Keratinocyte (primary cell): ENCODE data around the gene RNASE13. TPM values are rescaled to one million over a fixed set of nuclear protein-coding genes. Genes with fewer than 3 reads are reported as not detected.

ENCODE experiments used
- DNase-seq: peaks from one replicate; pipeline ENCODE4 v3.0.0-alpha.2; 2011; ENCODE audit warnings: low read depth, missing footprints, low spot score
- FAIRE-seq: peaks from 2 replicates; lab custom pipeline; 2011; peaks lifted over from hg19 to GRCh38; lab: Jason Lieb, UNC
- H2AFZ ChIP-seq: 2 replicates; pipeline ENCODE4 v1.6.0; 2012; ENCODE audit warnings: low read length, control low read depth, inconsistent platforms; ENCODE audit not compliant: control insufficient read depth
- H3K27ac ChIP-seq: 2 replicates; pipeline ENCODE4 v1.5.1; 2011; ENCODE audit warnings: low read length; ENCODE audit not compliant: control insufficient read depth, insufficient read depth
- H3K27me3 ChIP-seq: 3 replicates; pipeline ENCODE4 v1.6.0; 2011; ENCODE audit warnings: low read length; ENCODE audit not compliant: control insufficient read depth, insufficient read depth; ENCODE audit errors: extremely low read depth
- H3K36me3 ChIP-seq, 2 experiments: 2 replicates in 1 of 2; 3 replicates in 1 of 2; pipeline ENCODE4 v1.5.1; 2011; ENCODE audit warnings: low read length in 2 of 2, mild to moderate bottlenecking in 1 of 2; ENCODE audit not compliant: control insufficient read depth in 2 of 2, insufficient read depth in 2 of 2; ENCODE audit errors: extremely low read depth in 1 of 2
- H3K4me1 ChIP-seq: 3 replicates; pipeline ENCODE4 v1.5.1; 2011; ENCODE audit warnings: low read length; ENCODE audit not compliant: control insufficient read depth, insufficient read depth; ENCODE audit errors: extremely low read depth
- H3K4me2 ChIP-seq: 3 replicates; pipeline ENCODE4 v1.6.0; 2011; ENCODE audit warnings: low read depth, low read length; ENCODE audit not compliant: control insufficient read depth, insufficient read depth; ENCODE audit errors: extremely low read depth
- H3K4me3 ChIP-seq, 3 experiments: fragments of 200-600 bp in 1 of 3; sonication (generic) in 1 of 3; 2 replicates in 2 of 3; 3 replicates in 1 of 3; pipeline ENCODE4 v1.5.1; 2011 to 2016; ENCODE audit warnings: low read length in 3 of 3, mild to moderate bottlenecking in 3 of 3, control low read depth in 2 of 3, inconsistent platforms in 1 of 3, low read depth in 1 of 3, mixed read lengths in 1 of 3, mixed run types in 1 of 3, moderate library complexity in 1 of 3; ENCODE audit not compliant: control insufficient read depth in 2 of 3, insufficient read depth in 2 of 3; ENCODE audit errors: extremely low read depth in 1 of 3
- H3K79me2 ChIP-seq: 2 replicates; pipeline ENCODE4 v1.6.0; 2012; ENCODE audit warnings: low read length; ENCODE audit not compliant: control insufficient read depth, insufficient read depth
- H3K9ac ChIP-seq: 3 replicates; pipeline ENCODE4 v1.6.0; 2011; ENCODE audit warnings: low read length; ENCODE audit not compliant: control insufficient read depth, insufficient read depth; ENCODE audit errors: extremely low read depth
- H3K9me1 ChIP-seq: 3 replicates; pipeline ENCODE4 v1.6.0; 2011; ENCODE audit warnings: low read length; ENCODE audit not compliant: control insufficient read depth, insufficient read depth; ENCODE audit errors: extremely low read depth
- H3K9me3 ChIP-seq: 2 replicates; pipeline ENCODE4 v1.5.1; 2012; ENCODE audit warnings: low read depth, low read length; ENCODE audit not compliant: control insufficient read depth
- H4K20me1 ChIP-seq: 3 replicates; pipeline ENCODE4 v1.6.0; 2011; ENCODE audit warnings: low read length; ENCODE audit not compliant: control insufficient read depth, insufficient read depth; ENCODE audit errors: extremely low read depth
- EZH2 ChIP-seq: IDR thresholded peaks from one replicate; pipeline ENCODE4 v1.6.1; 2012; ENCODE audit warnings: inconsistent platforms, mild to moderate bottlenecking, low read length, moderate library complexity
- dilution Hi-C: fragments of 300-500 bp; cut with MboI; formaldehyde crosslinking; loops from one replicate; pipeline ENCODE4 v1.7.0; 2020; ENCODE audit warnings: low sequenced_read_pairs; ENCODE audit not compliant: extremely low pct_ligation_motif_present
- polyA plus RNA-seq, 5 experiments: library from polyadenylated mRNA; depleted of rRNA in 3 of 5; stranded (reverse) in 3 of 5; stranded (forward) in 1 of 5; unstranded in 1 of 5; fragments of >200 nt; gene quantifications; 1 replicate in 1 of 5; 2 replicates in 3 of 5; 3 replicates in 1 of 5; pipeline versions ENCODE4 v1.2.1 to v1.2.3, GENCODE V29; 2011 to 2012; ENCODE audit warnings: missing spikeins in 2 of 5, low read depth in 1 of 5, low replicate concordance in 1 of 5
- TF ChIP-seq, protein P1 (sequence below), 3 experiments: IDR thresholded peaks in 1 of 3; conservative IDR thresholded peaks in 1 of 3; optimal IDR thresholded peaks in 1 of 3; 2 replicates in 2 of 3; 3 replicates in 1 of 3; pipeline versions ENCODE3 to v1.5.1; 2011; ENCODE audit warnings: low read length in 3 of 3, mild to moderate bottlenecking in 3 of 3, moderate library complexity in 2 of 3, control low read depth in 1 of 3, inconsistent platforms in 1 of 3; ENCODE audit not compliant: insufficient read depth in 2 of 3; ENCODE audit errors: extremely low read depth in 1 of 3

Gene RNASE13
- polyA plus RNA-seq, 1 donor (not counting 4 experiments of a cell fraction or from before 2014, with no cell fraction given), result not detected

DNA sequence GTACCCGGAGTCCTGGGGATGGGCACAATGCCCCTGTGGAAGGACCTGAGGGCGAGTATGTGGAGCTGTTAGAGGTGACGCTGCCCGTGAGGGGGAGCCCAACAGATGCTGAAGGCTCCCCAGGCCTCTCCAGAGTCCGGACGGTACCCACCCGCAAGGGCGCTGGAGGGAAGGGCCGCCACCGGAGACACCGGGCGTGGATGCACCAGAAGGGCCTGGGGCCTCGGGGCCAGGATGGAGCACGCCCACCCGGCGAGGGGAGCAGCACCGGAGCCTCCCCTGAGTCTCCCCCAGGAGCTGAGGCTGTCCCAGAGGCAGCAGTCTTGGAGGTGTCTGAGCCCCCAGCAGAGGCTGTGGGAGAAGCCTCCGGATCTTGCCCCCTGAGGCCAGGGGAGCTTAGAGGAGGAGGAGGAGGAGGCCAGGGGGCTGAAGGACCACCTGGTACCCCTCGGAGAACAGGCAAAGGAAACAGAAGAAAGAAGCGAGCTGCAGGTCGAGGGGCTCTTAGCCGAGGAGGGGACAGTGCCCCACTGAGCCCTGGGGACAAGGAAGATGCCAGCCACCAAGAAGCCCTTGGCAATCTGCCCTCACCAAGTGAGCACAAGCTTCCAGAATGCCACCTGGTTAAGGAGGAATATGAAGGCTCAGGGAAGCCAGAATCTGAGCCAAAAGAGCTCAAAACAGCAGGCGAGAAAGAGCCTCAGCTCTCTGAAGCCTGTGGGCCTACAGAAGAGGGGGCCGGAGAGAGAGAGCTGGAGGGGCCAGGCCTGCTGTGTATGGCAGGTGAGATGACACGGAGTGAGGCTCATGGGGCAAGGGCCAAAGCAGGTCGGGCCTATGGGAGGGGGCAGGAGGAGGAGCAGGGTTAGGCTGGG is 40.0 kb upstream of the RNASE13 start:
- dilution Hi-C loops, result no loop called here
- Histone ChIP-seq H4K20me1 (no peaks in the 10 kb centered on the region), H3K9me3 (no peaks in the 10 kb centered on the region), H3K9me1 (no peaks in the 10 kb centered on the region), H3K4me1 (peaks cover 16% of the 10 kb centered on the region), H3K9ac (no peak overlapping the region), H3K27me3 (peaks cover 3% of the 10 kb centered on the region), H3K27ac (no peak overlapping the region), H3K4me2 (no peak overlapping the region), H2AFZ (no peak overlapping the region), H3K4me3 (no peak overlapping the region), H3K36me3 (peaks cover 4 to 8% of the 10 kb centered on the region in 2 experiments), H3K79me2 (no peaks in the 10 kb centered on the region)
- TF ChIP-seq, protein P1, sequence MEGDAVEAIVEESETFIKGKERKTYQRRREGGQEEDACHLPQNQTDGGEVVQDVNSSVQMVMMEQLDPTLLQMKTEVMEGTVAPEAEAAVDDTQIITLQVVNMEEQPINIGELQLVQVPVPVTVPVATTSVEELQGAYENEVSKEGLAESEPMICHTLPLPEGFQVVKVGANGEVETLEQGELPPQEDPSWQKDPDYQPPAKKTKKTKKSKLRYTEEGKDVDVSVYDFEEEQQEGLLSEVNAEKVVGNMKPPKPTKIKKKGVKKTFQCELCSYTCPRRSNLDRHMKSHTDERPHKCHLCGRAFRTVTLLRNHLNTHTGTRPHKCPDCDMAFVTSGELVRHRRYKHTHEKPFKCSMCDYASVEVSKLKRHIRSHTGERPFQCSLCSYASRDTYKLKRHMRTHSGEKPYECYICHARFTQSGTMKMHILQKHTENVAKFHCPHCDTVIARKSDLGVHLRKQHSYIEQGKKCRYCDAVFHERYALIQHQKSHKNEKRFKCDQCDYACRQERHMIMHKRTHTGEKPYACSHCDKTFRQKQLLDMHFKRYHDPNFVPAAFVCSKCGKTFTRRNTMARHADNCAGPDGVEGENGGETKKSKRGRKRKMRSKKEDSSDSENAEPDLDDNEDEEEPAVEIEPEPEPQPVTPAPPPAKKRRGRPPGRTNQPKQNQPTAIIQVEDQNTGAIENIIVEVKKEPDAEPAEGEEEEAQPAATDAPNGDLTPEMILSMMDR (optimal IDR thresholded peaks at IDR 0.05 in 1 of 3, IDR thresholded peaks at IDR 0.05 in 1 of 3, conservative IDR thresholded peaks at IDR 0.05 in 1 of 3; ENCODE audit: extremely low read depth in 1 of 3, insufficient read depth in 2 of 3, low read length in 3 of 3), result no peak
- no peak for TF ChIP-seq EZH2
- no peak for FAIRE-seq
- no peak for DNase-seq

DNA sequence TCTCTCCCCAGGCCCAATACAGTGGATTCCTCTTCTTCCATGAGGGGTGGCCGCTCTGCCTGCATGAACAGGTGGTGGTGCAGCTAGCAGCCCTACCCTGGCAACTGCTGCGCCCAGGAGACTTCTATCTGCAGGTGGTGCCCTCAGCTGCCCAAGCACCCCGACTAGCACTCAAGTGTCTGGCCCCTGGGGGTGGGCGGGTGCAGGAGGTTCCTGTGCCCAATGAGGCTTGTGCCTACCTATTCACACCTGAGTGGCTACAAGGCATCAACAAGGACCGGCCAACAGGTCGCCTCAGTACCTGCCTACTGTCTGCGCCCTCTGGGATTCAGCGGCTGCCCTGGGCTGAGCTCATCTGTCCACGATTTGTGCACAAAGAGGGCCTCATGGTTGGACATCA is 39.3 kb upstream of the RNASE13 start:
- H3K4me1 ChIP-seq, result peaks cover 18% of the 10 kb centered on the region
- H3K9me1 ChIP-seq, result no peaks in the 10 kb centered on the region
- no peak for FAIRE-seq
- peaks cover 10% of the 10 kb centered on the region for H3K27me3 ChIP-seq
- H3K9ac ChIP-seq, result no peak overlapping the region
- no peaks in the 10 kb centered on the region for H3K9me3 ChIP-seq
- H3K4me2 ChIP-seq, result no peak overlapping the region
- peaks cover 4 to 8% of the 10 kb centered on the region in 2 experiments for H3K36me3 ChIP-seq
- H3K79me2 ChIP-seq, result no peaks in the 10 kb centered on the region
- H4K20me1 ChIP-seq, result no peaks in the 10 kb centered on the region
- no peak overlapping the region for H3K4me3 ChIP-seq
- no peak overlapping the region for H3K27ac ChIP-seq
- TF ChIP-seq, protein P1 (optimal IDR thresholded peaks at IDR 0.05 in 1 of 3, IDR thresholded peaks at IDR 0.05 in 1 of 3, conservative IDR thresholded peaks at IDR 0.05 in 1 of 3; ENCODE audit: extremely low read depth in 1 of 3, insufficient read depth in 2 of 3, low read length in 3 of 3), result no peak
- no peak for TF ChIP-seq EZH2
- DNase-seq, result no peak
- dilution Hi-C loops, result no loop called here
- H2AFZ ChIP-seq, result no peak overlapping the region
